ENCODE measurements around the gene ANP32A. TPM values are rescaled to one million over a fixed set of nuclear protein-coding genes. Genes with fewer than 3 reads are reported as not detected.
"Not testable (repeated sequence)": the region's sequence is repeated elsewhere in the genome, so short reads cannot be mapped to it uniquely, and the experiment has no call there.

The ANP32A gene
- 72.9 and 127 TPM in 2 replicates for total RNA-seq

- DNase-seq (ENCODE audit: low read depth, low spot score), result peak; percentile 77
Observed at GRCh38 chr15:68820295-68821189, at the start of gene ANP32A. ANP32A (minus strand) TSS chr15:68820895; CDS start chr15:68820751, 144 bp downstream.

GRCh38 chr15:68868296-68868695, 47.6 kb upstream of the ANP32A start:
- no peak for DNase-seq (ENCODE audit: low read depth, low spot score)

- DNase-seq (ENCODE audit: low read depth, low spot score), result no peak
Observed at GRCh38 chr15:68862415-68862814, 41.7 kb upstream of the ANP32A start.

GRCh38 chr15:68858666-68859065, 38.0 kb upstream of the ANP32A start:
- not testable (repeated sequence) for DNase-seq (ENCODE audit: low read depth, low spot score)

- not testable (repeated sequence) for DNase-seq (ENCODE audit: low read depth, low spot score)
Observed at GRCh38 chr15:68857443-68857842, 36.7 kb upstream of the ANP32A start.

- no peak for DNase-seq (ENCODE audit: low read depth, low spot score)
Observed at GRCh38 chr15:68852461-68852860, 31.8 kb upstream of the ANP32A start.

- DNase-seq (ENCODE audit: low read depth, low spot score), result no peak
Observed at GRCh38 chr15:68851971-68852370, 31.3 kb upstream of the ANP32A start.

- no peak for DNase-seq (ENCODE audit: low read depth, low spot score)
Observed at GRCh38 chr15:68849497-68849896, 28.8 kb upstream of the ANP32A start.

- no peak for DNase-seq (ENCODE audit: low read depth, low spot score)
Observed at GRCh38 chr15:68846851-68847439, 26.2 kb upstream of the ANP32A start.

GRCh38 chr15:68844856-68845550, 24.3 kb upstream of the ANP32A start:
- DNase-seq (ENCODE audit: low read depth, low spot score), result no peak

GRCh38 chr15:68843425-68844311, 23.0 kb upstream of the ANP32A start:
- no peak for DNase-seq (ENCODE audit: low read depth, low spot score)

- no peak for DNase-seq (ENCODE audit: low read depth, low spot score)
Observed at GRCh38 chr15:68842958-68843357, 22.3 kb upstream of the ANP32A start.

GRCh38 chr15:68834346-68834745, 13.7 kb upstream of the ANP32A start:
- DNase-seq (ENCODE audit: low read depth, low spot score), result no peak

- DNase-seq (ENCODE audit: low read depth, low spot score), result no peak
Observed at GRCh38 chr15:68833700-68834331, 13.1 kb upstream of the ANP32A start.

GRCh38 chr15:68830141-68830785, 9.6 kb upstream of the ANP32A start:
- no peak for DNase-seq (ENCODE audit: low read depth, low spot score)

- no peak for DNase-seq (ENCODE audit: low read depth, low spot score)
Observed at GRCh38 chr15:68829068-68829467, 8.4 kb upstream of the ANP32A start.

GRCh38 chr15:68823561-68823960, 2.9 kb upstream of the ANP32A start:
- DNase-seq (ENCODE audit: low read depth, low spot score), result no peak

GRCh38 chr15:68822818-68823217, 2.1 kb upstream of the ANP32A start:
- no peak for DNase-seq (ENCODE audit: low read depth, low spot score)

- DNase-seq (ENCODE audit: low read depth, low spot score), result no peak
Observed at GRCh38 chr15:68821841-68822381, 1.2 kb upstream of the ANP32A start.
